OCI-LY7 (cell line): ENCODE results near the gene PCNT. TPM values are rescaled to one million over a fixed set of nuclear protein-coding genes. Genes with fewer than 3 reads are reported as not detected.
A peak's percentile ranks its signal among the peaks of the same experiment; 100 is the strongest.

Experiments
- BruUV-seq: library from RNA; stranded (reverse); fragments of 400-500 nt; replicated peaks from 2 replicates; lab custom pipeline; 2021; lab: Mats Ljungman, UMichigan
- CTCF ChIA-PET: fragments of 300-600 bp; sonication (Branson Sonifier 250); formaldehyde crosslinking; loops from one replicate; lab custom pipeline; 2022; ENCODE audit warnings: antibody characterized with exemption; ENCODE audit not compliant: unreplicated experiment; lab: Charles Lee
- POLR2A ChIA-PET: fragments of 300-600 bp; sonication (Branson Sonifier 250); formaldehyde crosslinking; loops from one replicate; lab custom pipeline; 2022; ENCODE audit warnings: antibody characterized with exemption; lab: Charles Lee
- DNase-seq: peaks from one replicate; pipeline ENCODE4 v3.0.0-alpha.2; 2015; ENCODE audit warnings: low spot score
- H2AFZ ChIP-seq: fragments of 200-600 bp; sonication (generic), shearing (Covaris generic); 2 replicates; pipeline ENCODE4 v1.6.1; 2014; ENCODE audit warnings: mild to moderate bottlenecking, antibody characterized with exemption, low read length, moderate library complexity
- H3K27ac ChIP-seq: fragments of 200-600 bp; sonication (generic); 2 replicates; pipeline ENCODE4 v1.5.1; 2014; ENCODE audit warnings: mixed run types, low read depth, mild to moderate bottlenecking, moderate library complexity, low read length, inconsistent platforms; ENCODE audit not compliant: poor library complexity, severe bottlenecking
- H3K36me3 ChIP-seq: fragments of 200-600 bp; sonication (generic); 2 replicates; pipeline ENCODE4 v1.6.1; 2014; ENCODE audit warnings: mild to moderate bottlenecking, antibody characterized with exemption, low read length, moderate library complexity, mixed read lengths; ENCODE audit not compliant: insufficient read depth
- H3K4me1 ChIP-seq: fragments of 200-600 bp; sonication (generic); 2 replicates; pipeline ENCODE4 v1.5.1; 2014; ENCODE audit warnings: mild to moderate bottlenecking, low read length; ENCODE audit not compliant: insufficient read depth, poor library complexity, severe bottlenecking
- H3K4me2 ChIP-seq: fragments of 200-600 bp; sonication (generic); 2 replicates; pipeline ENCODE4 v1.6.1; 2014; ENCODE audit warnings: mild to moderate bottlenecking, low read length
- H3K4me3 ChIP-seq: fragments of 200-600 bp; sonication (generic); 2 replicates; pipeline ENCODE4 v1.5.1; 2014; ENCODE audit warnings: mild to moderate bottlenecking, low read depth, low read length; ENCODE audit not compliant: poor library complexity, severe bottlenecking
- H3K79me2 ChIP-seq: fragments of 200-600 bp; sonication (generic); 2 replicates; pipeline ENCODE4 v1.6.1; 2016; ENCODE audit warnings: low read depth, mild to moderate bottlenecking, low read length, moderate library complexity, mixed read lengths; ENCODE audit not compliant: insufficient read depth
- H3K9me2 ChIP-seq: fragments of 200-600 bp; sonication (generic); 2 replicates; pipeline ENCODE4 v1.6.1; 2016; ENCODE audit warnings: mild to moderate bottlenecking, low read length, mixed read lengths; ENCODE audit not compliant: insufficient read depth
- H3K9me3 ChIP-seq: fragments of 200-600 bp; sonication (generic); 2 replicates; pipeline ENCODE4 v1.6.1; 2014; ENCODE audit warnings: mild to moderate bottlenecking, mixed run types, low read length, mixed read lengths
- H4K20me1 ChIP-seq: fragments of 200-600 bp; sonication (generic); 2 replicates; pipeline ENCODE4 v1.6.1; 2014; ENCODE audit warnings: mild to moderate bottlenecking, antibody characterized with exemption, low read length, moderate library complexity, mixed read lengths; ENCODE audit not compliant: insufficient read depth
- CTCF ChIP-seq: fragments of 200-600 bp; sonication (generic); conservative IDR thresholded peaks from 2 replicates; pipeline ENCODE4 v1.5.1; 2014; ENCODE audit warnings: mild to moderate bottlenecking, antibody characterized with exemption, low read length, moderate library complexity, mixed read lengths
- EZH2phosphoT487 ChIP-seq: fragments of 200-600 bp; sonication (generic); IDR thresholded peaks from 2 replicates; pipeline ENCODE4 v1.6.1; 2018; ENCODE audit warnings: low read depth, borderline replicate concordance, mild to moderate bottlenecking, mixed run types, antibody characterized with exemption, low read length, moderate library complexity, mixed read lengths
- intact Hi-C: fragments of 100-400 bp; cut with micrococcal nuclease; formaldehyde crosslinking; loops from one replicate; pipeline ENCODE4 v1.10.0; 2022; ENCODE audit not compliant: unreplicated experiment
- total RNA-seq, 2 experiments: library from RNA; depleted of rRNA in 1 of 2; stranded (reverse); fragments of >200 nt in 1 of 2; shearing (Covaris generic) in 1 of 2; gene quantifications; 2 replicates each; pipeline ENCODE4 v1.2.3, GENCODE V29; 2014 to 2022

PCNT gene
- total RNA-seq, 2 experiments from 2014 or later, result 48.4 to 84.1 TPM

- no peaks in the 10 kb centered on the region for H3K9me2 ChIP-seq
- H3K4me1 ChIP-seq, result peaks cover 18% of the 10 kb centered on the region
- no peak for TF ChIP-seq EZH2phosphoT487
- TF ChIP-seq CTCF, result peak; percentile 71
- no peak overlapping the region for H2AFZ ChIP-seq
- H3K79me2 ChIP-seq, result peaks cover 67% of the 10 kb centered on the region
- peaks cover 67% of the 10 kb centered on the region for H3K36me3 ChIP-seq
- H3K4me2 ChIP-seq, result peak overlapping the region; percentile 93
- TSS peak; percentile 31 for BruUV-seq
- intact Hi-C loops, result no loop called here
- H3K9me3 ChIP-seq, result no peaks in the 10 kb centered on the region
- ChIA-PET POLR2A (interaction anchor here (0.6 to 1.0 kb wide), 5 partner anchors 8 to 99 kb away, joined by 3 to 5 read pairs (median 3); no protein-coding TSS in a partner anchor), CTCF (interaction anchor here (0.9 kb wide), 1 partner anchor 8 kb away, joined by 4 read pairs; no protein-coding TSS in a partner anchor)
- DNase-seq, result no peak
- H4K20me1 ChIP-seq, result peaks cover 23% of the 10 kb centered on the region
- peak overlapping the region; percentile 86 for H3K4me3 ChIP-seq
- peak overlapping the region; percentile 88 for H3K27ac ChIP-seq
Observed at GRCh38 chr21:46326110-46326703, 2.3 kb downstream of the PCNT start.

GRCh38 chr21:46327711-46328110, 3.8 kb downstream of the PCNT start:
- peaks cover 8% of the 10 kb centered on the region for H4K20me1 ChIP-seq
- ChIA-PET CTCF (no interaction called here), POLR2A (no interaction called here)
- BruUV-seq, result no TSS peak
- no peak overlapping the region for H3K27ac ChIP-seq
- peaks cover 67% of the 10 kb centered on the region for H3K36me3 ChIP-seq
- intact Hi-C loops, result no loop called here
- H3K4me2 ChIP-seq, result no peak overlapping the region
- no peak overlapping the region for H2AFZ ChIP-seq
- no peak for DNase-seq
- H3K79me2 ChIP-seq, result peaks cover 57% of the 10 kb centered on the region
- H3K9me3 ChIP-seq, result no peaks in the 10 kb centered on the region
- TF ChIP-seq EZH2phosphoT487, result no peak
- TF ChIP-seq CTCF, result no peak
- H3K4me3 ChIP-seq, result no peak overlapping the region
- H3K4me1 ChIP-seq, result peaks cover 11% of the 10 kb centered on the region
- H3K9me2 ChIP-seq, result no peaks in the 10 kb centered on the region

- H3K4me3 ChIP-seq, result no peak overlapping the region
- POLR2A ChIA-PET, result no interaction called here
- peaks cover 53% of the 10 kb centered on the region for H3K79me2 ChIP-seq
- H3K9me3 ChIP-seq, result no peaks in the 10 kb centered on the region
- TF ChIP-seq CTCF (no peak), EZH2phosphoT487 (no peak)
- H2AFZ ChIP-seq, result no peak overlapping the region
- no peak for DNase-seq
- CTCF ChIA-PET, result no interaction called here
- no TSS peak for BruUV-seq
- no peaks in the 10 kb centered on the region for H3K9me2 ChIP-seq
- H3K4me1 ChIP-seq, result peaks cover 11% of the 10 kb centered on the region
- no peak overlapping the region for H3K4me2 ChIP-seq
- intact Hi-C loops, result no loop called here
- H4K20me1 ChIP-seq, result peaks cover 4% of the 10 kb centered on the region; the same call in 1 of the 2 replicates
- H3K27ac ChIP-seq, result no peak overlapping the region
- peaks cover 65% of the 10 kb centered on the region for H3K36me3 ChIP-seq
Observed at GRCh38 chr21:46328151-46328550, 4.2 kb downstream of the PCNT start.
